Activated CD8-positive, alpha-beta memory T cell treated with anti-CD3 and anti-CD28 coated beads for 48 hours (primary cell): ENCODE results near the gene HACD4.
"Not testable (repeated sequence)": the region's sequence is repeated elsewhere in the genome, so short reads cannot be mapped to it uniquely, and the experiment has no call there.

Experiments
- DNase-seq, 3 experiments: peaks; one replicate each; pipeline ENCODE4 v3.0.0-alpha.2; 2020; ENCODE audit warnings: low read depth in 2 of 3, low spot score in 2 of 3

HACD4 gene

DNA sequence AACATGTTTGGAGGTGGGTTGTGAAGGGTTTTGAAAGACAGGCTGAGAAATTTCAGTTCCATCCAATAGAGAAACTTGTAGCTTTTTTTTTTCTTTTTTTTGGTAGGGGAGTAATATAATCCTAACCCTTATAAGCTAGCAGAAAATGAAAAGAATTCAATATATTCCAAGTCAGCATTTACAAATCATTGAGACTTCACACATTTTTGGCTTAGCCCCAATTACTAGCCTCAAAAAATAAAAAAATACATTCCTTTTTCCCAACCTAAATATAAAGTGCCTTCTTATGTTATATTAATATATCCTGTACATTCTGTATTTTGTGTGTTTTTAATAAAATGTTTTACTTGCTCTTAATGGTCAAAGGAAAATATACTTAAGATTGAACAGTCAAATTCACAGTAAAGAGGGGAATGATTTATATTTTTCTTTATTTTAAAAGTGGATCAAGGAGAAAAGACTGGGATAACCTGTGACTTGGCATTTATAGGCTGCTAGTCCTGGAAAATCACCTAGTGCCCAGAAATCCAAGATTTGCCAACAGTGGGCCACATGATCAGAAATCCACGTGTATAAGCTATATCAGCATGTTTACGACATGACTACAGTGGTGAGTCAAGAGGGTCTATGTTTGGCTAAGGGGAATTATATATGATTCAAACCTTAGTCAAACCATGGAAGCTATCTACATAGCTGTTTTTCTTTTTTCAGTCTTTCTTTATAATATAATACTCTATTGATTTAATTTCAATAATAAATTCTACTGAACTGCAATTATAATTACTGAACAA lies 14.5 kb downstream of the HACD4 start:
- no peak for DNase-seq

DNA sequence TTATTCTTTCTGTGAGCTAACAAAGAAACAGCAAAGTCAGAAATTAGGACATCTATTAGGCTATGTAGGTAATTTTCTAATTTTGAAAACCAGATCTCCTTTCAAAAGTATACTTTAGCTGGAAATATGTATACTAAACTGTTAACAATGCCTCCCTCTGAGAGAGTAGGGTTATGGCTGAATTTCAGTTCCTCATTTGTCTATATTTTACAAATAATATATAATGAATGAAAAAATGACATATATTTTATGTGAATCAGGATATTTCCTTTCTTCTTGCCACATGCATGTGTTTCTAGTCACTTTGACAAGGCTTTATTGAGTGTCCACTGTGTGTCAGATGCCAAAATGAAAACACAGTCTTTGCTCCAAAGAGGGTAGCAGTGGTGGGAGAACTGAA lies 15.4 kb downstream of the HACD4 start:
- no peak for DNase-seq

DNA sequence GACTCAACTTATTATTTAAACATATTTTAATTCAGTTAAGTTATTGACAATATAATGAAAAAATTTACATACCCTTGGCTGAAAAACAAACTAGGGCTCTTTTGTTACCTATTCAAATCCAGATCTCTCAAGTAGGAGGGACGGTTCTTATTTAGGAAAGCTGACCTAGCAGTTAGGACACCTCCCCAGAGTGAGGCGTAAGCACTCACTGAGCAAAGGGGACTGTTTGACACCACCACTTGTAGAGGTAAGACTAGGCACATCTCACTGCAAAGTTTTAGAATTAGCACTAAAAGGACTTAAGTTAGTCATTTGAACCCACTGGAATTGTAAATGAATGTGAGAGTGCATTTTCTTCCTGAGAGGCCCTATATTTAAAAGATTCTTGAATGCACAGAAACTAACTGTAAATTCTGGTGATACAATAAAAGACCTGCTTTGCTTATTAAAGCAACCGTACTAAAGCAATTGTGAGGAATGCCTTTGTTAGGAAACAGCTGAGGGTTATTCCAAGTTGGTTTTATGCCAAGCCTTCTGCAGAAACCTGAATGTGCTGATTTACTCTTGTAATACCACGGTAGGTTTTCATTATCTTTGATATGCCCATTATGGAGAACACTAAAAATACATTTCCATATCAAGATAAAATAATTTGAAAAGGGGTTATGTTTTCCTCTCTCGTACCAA lies 16.2 kb downstream of the HACD4 start:
- DNase-seq: no peak

DNA sequence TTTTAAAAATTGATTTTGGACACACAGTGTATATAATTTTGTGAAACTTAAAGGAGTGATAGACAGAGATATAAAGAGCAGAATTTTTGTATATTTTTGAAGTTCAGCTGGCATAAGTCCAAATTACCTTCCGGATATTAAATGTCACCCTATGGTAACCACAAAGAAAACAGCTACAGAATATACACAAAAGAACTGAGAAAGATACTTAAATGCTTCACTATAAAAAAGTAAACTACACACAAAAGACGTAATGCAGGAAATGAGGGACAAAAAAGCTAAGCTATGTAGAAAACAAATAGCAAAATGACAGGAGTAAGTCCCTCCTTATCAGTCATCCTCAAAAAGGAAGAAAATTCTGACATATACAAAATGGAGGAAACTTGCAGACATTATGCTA lies 29.4 kb downstream of the HACD4 start:
- DNase-seq: no peak

DNA sequence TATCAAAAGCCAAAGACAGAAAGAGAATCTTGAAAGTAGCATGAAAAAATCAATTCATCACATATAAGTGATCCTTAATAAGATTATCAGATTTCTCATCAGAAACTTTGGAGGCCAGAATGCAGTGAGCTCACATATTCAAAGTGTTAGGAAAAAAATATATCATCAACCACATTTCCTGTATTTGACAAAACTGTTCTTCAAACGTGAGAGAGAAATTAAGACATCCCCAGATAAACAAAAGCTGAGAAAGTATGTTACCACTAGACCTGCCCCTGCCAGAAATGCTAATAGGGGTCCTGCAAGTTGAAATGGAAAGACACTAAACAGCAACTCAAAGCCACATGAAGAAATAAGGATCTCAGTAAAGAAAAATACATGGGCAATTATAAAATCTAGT lies 29.9 kb downstream of the HACD4 start:
- DNase-seq: no peak

DNA sequence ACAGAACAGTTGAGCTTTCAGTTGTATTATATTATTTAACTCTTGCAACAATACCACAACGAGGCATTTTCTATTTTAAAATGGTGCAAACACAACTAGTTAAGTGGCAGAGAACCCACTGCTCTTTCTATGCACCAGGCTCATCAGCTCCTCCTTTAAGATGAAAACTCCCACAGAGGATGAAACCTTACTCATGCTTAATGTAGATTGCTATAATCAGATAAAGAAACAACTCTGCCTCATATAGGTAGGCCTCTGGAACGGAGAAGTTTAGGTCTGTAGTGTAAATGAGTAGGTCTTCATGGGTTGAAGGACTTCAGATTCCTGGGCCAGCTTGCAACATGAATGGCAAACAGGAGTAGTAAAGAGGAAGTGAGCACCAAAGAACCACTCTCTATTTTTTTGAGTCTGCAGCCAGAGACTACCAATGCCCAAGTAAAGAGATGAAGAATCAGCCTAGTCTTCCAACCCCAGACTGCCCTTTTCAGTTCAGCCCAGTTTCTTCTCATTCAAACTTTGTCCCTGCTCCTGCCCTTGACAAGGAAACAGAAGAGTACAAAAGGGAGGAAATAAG lies 33.9 kb downstream of the HACD4 start:
- DNase-seq: no peak

DNA sequence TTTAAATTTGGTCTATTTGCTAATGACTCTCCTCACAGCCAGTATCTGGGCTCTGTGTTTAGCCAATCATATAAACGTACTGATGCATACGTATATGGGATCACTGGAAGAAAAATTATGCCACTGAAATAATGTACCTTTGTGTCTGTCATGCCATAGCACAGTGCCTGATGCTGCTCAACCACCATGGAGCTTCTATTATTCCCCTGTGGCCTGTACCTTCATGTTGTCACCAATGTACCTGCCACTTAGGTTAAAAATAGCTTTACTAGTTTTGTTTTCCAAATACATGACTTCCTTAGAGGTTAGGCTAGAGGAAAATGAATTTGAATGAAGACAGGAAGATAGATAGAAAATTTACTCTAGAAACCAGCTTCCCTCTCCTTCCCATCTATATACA lies 34.6 kb downstream of the HACD4 start:
- DNase-seq: no peak

DNA sequence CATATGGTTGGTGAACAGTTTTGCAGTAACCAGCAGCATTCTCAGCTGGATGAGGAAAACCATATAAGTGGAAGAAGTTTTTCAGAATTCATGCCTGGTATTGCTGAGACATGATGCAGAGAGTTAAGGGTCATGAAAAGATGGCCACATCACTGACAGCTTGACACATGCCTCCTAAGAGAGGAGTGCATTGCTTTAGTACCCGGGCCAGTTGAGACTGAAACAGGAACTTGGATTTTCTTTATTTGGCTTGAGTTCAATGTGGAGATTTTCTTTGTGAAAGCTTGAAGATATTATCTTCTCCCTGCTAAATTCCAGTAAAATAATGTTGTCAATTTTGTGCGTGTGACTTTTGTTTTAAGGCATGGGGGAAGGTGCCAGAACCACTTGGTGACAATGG lies 35.8 kb downstream of the HACD4 start:
- DNase-seq: no peak

DNA sequence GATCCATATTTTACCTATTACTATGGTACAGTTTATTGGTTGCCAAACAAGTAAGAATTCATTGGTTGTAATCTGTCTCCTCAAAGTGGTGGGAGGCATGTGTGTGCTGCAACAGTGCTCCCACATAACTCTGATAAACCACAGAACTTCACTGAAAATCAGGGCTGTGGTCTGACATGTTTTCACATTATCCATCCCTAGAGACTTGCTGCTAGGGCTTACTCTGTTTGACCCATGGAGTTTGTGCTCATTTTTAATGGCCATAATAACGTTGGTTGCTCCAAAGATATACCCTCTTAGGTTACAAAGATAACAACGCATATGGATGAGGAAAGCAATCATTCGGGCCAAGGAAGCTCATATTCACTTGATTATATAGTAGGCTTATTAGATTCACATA lies 37.0 kb downstream of the HACD4 start:
- DNase-seq: no peak

DNA sequence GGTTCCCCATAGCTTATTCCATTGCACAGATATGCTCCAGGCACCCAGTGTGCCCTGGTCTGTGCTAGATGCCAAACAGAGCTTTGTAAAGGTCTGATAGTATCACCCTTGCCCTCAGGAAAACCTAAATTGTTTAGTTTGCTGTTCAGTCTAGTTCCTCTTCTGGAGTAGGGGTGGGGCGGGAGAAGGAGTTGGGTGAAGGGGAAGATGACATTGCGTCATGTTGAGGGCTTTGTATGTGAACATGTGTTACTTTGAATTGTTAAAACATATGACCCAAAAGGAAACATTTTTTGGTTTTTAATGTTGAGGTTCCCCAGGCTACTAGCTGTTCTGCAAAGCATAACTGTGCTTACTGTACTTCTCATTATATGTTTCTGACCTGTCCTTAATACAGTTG lies 40.6 kb downstream of the HACD4 start:
- no peak for DNase-seq

DNA sequence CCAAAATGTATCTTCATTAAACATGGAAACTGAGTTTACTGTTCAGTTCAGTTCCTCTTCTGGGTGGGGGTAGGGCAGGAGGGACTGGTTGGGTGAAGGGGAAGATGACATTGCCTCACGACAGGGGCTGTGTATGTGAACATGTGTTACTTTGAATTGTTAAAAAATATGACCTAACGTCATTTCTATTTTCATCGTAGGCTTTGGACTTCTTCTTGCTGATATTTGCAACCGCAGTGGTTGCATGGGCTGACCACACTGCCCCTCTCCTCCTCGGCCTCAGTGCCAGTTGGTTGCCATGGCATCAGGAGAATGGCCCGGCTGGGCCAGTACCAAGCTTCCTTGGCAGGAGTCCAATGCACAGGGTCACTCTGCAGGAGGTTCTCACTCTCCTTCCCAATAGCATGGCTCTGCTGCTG lies 41.5 kb downstream of the HACD4 start:
- DNase-seq: no peak

DNA sequence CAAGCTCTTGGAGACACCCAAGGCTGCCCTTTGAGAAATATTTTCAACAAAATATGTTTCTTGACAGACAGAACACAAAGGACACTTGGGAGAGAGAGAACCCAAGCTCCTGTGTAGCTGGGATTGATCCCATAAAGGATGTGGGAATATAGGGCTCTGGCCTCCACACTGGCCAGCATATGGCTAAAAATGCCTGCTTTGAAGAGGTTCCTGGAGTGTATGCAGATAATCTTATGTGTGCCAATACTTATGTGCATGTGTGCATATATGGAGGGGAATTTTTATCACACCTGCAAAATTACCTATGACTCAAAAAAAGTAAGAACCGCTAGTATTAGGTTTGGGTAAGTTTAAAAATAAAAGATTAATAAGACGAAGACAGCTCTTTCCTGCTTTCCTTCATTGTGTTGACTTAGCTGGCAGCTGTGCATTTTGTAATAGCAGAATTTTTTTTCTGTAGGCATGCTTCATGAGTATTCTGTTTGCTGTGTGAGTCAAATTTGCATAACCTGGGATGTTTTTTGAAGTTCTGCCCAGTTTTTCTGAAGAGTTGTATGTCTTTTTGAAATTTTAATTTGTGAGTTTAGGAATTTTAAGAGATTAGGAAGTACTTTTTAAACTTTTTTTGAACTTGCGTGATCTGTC lies 42.6 kb downstream of the HACD4 start:
- no peak for DNase-seq

DNA sequence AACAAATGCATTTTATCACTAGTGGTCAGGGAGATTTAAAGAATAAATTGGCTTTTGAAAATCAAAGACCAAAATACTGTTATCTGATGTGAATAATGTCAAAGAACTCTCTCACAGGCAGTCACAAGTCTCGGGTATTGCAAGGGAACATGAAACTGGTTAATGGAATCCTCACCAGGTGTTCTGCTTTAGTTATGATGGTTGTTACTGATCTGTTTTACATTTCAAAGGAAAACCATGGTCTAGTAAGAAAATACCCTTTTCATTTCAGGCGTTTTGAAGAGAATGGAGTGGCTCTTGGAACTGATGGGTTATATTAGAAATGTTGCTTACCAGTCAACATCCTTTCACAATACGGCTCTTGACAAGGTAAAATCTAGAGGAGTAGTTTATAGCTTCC lies 43.4 kb downstream of the HACD4 start:
- DNase-seq: no peak

DNA sequence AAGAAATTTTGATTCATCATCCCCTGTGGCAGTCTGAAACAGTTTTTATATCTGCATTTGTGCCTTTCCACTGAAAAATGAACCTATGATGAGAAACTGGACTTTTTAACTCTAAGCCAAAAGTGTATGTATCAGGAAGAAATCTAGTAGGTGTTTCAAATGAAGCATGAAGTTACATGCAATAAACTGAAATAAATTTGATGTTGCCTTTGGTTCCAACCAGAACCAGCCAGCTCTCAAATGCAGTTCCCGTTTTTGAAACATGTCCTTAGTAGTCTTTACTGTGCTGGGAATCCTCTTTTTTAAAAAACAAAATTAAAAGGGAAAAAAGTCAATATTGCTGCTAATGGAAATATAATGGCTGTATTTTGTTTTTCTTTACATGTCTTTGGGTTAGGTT lies 43.9 kb downstream of the HACD4 start:
- DNase-seq: no peak

DNA sequence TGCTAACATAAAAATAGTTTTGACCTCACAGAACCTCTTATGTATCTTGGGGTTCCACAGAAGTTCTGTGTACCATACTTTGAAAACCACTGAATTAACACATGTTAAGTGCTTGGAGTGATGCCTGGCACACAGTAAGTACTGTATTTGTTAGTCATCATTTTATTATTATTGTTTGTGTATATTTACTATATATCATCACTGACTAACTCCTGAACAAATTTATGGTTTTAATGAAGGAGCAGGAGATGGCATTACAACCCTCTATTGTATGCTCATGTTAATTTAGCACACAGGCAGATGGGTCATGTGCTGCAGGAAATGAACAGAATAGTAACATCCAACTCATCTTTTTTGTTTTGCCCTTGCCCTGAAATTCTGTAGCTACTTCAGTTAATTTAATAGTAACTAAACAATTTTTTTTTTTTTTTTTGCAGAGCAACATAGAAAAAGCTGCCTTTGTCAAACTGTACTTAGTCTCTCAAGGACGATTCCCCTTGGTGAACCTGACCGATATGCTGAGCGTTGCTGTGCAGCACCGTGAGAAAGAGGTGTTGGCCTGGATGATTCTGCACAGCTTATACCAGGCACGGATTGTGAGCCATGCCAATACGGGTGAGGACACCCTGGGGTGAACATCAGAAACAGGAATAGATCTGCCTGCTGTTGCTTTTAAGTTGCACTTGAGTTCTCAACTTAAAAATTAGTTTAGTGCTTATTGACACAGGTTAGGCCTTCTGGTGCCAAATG lies 45.4 kb downstream of the HACD4 start:
- no peak for DNase-seq

DNA sequence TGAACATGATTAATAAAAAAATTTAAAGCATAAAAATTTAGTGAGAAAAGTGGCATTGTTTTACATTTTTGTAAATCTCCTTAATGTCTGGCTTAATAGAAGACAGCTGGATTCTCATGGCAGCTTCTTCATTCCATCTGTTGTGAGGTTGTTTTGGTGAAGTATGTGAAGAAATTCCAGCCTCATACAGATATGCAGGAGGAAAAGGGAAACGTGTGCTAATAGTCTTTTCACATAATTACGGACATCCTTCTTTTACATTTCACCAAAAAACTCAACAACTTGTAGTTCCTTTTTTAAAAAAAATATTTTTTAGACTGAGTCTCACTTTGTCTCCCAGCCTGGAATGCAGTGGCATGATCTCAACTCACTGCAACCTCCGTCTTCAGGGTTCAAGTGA lies 46.9 kb downstream of the HACD4 start:
- no peak for DNase-seq

DNA sequence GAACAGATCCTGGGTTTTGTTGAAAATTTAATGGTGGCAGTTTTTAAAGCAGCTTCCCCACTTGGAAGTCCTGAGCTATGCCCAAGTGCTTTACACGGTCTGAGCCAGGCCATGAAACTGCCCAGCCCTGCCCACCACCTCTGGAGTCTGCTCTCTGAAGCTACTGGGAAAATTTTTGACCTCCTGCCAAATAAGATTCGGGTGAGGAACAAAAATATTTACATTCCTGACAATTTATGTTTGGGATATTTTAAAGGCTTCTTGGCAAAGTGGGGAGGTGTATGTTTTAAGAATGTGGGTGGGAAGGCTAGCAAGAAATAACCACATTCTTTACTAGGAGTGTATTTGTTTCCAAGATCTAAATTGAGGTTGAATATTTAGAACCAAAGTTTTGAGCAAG lies 50.0 kb downstream of the HACD4 start:
- no peak for DNase-seq

DNA sequence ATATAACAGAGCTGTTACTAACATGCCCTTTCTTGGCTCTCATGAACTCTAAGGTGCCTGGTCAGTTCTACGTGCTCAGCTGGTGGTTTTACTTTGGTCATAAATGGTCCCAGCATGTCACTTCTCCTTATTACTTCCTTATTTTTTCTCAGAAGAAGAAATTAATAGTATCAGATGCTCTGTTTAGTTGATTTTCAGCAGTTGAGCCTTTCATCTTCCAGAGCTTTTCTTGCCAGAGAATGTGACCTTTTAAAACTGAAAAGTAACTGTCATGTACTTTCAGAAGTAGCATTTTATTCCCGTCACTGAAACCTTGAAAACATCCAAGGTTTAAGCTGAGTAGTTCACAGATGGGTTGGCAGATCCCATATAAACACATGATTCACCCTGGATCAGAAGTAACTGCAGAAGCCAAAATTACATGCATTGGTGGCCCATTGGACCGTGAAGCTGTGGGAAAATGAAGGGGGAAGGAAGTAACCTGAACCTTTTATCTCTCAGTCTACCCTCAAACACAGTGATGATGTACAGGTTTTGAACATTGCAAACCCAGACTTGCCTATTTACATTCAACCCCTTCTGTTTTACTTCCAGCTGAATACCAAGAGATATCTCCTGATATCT lies 50.5 kb downstream of the HACD4 start:
- DNase-seq: no peak

DNA sequence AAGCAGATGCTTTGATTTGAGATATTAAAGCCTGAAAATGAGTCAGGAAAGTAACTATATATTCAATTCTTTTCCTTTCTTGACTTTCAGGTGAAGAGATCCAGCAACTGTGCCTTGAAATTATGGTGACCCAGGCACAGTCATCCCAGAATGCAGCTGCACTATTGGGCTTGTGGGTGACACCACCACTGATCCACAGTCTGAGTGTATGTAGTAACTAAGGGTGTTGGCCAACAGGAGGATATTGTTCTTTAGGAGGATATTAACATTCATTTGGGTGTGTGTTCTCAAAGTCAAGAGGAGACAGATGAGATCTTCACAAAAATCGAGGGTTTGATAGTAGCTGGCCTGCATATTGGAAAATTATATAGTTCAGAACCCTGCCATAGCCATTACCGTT lies 53.2 kb downstream of the HACD4 start:
- DNase-seq: no peak

DNA sequence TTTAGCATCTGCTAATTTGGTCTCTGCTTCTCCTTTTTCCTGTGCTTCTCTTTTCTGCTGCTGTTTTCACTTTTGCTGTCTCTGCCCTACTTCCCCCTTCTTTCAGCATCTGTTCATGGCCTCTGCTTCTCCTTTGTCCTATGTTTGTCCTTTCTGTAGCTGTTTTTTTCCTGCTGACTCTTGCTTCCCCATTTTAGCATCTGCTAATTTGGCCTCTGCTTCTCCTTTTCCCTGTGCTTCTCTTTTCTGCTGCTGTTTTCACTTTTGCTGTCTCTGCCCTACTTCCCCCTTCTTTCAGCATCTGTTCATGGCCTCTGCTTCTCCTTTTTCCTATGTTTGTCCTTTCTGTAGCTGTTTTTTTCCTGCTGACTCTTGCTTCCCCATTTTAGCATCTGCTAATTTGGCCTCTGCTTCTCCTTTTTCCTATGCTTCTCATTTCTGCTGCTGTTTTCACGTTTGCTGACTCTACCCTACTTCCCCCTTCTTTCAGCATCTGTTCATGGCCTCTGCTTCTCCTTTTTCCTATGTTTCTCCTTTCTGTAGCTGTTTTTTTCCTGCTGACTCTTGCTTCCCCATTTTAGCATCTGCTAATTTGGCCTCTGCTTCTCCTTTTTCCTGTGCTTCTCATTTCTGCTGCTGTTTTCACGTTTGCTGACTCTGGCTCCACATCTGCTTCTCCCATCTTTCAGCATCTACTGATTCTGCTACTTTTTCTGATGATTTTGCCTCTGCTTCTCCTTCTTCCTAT lies 57.1 kb downstream of the HACD4 start:
- not testable (repeated sequence) for DNase-seq
